Thyroid gland (tissue), 4 donors: ENCODE data around the gene RBP3.

Source experiments
- CTCF ChIP-seq, 6 experiments: fragments of 200-600 bp in 3 of 6; fragments of 450-650 bp in 3 of 6; sonication (generic) in 3 of 6; IDR thresholded peaks; one replicate each; pipeline ENCODE4 v1.5.1; 2016 to 2019; ENCODE audit warnings: antibody characterized with exemption in 6 of 6, mild to moderate bottlenecking in 2 of 6, inconsistent platforms in 1 of 6, moderate library complexity in 1 of 6
- POLR2A ChIP-seq, 2 donors: fragments of 450-650 bp; IDR thresholded peaks; one replicate each; pipeline ENCODE4 v1.6.1; 2017; ENCODE audit warnings: antibody characterized with exemption in 2 of 2, mild to moderate bottlenecking in 2 of 2, moderate library complexity in 1 of 2

GRCh38 chr10:47308775-47309174 lies 39.4 kb upstream of the RBP3 start:
- no peak for TF ChIP-seq CTCF (IDR thresholded peaks at IDR 0.05)
- no peak for TF ChIP-seq POLR2A (IDR thresholded peaks at IDR 0.05)
